ENCODE results near the gene VILL. TPM values are rescaled to one million over a fixed set of nuclear protein-coding genes. Genes with fewer than 3 reads are reported as not detected.

The VILL gene
- total RNA-seq, 3 donors from 2014 or later: 11.0 to 17.4 (median 15.4) TPM

GRCh38 chr3:37963016-37963415, 27.6 kb upstream of the VILL start:
- no peak for DNase-seq (ENCODE audit: low spot score in 2 of 2)
- peak overlapping the region; percentile 43 to 54 for H3K27ac ChIP-seq
- intact Hi-C loops (cut with DNase I; ENCODE audit: low total_unique reads): loop anchor here (10.0 kb wide), 1 partner anchor 108 kb away; no protein-coding TSS in a partner anchor
- no peaks in the 10 kb centered on the region for H3K27me3 ChIP-seq
- no peaks in the 10 kb centered on the region for H3K4me1 ChIP-seq
- no peak for TF ChIP-seq POLR2AphosphoS5 (IDR thresholded peaks at IDR 0.05)
- TF ChIP-seq POLR2A (IDR thresholded peaks at IDR 0.05): no peak
- TF ChIP-seq CTCF (IDR thresholded peaks at IDR 0.05): no peak
- no peaks in the 10 kb centered on the region for H3K9me3 ChIP-seq
- no peak overlapping the region for H3K4me3 ChIP-seq
- no peaks in the 10 kb centered on the region for H3K36me3 ChIP-seq

- no peaks in the 10 kb centered on the region for H3K27me3 ChIP-seq
- intact Hi-C loops (cut with DNase I; ENCODE audit: low total_unique reads): loop anchor here (10.0 kb wide), 1 partner anchor 109 kb away; no protein-coding TSS in a partner anchor
- H3K4me1 ChIP-seq: no peaks in the 10 kb centered on the region
- TF ChIP-seq POLR2AphosphoS5 (IDR thresholded peaks at IDR 0.05) (no peak), POLR2A (IDR thresholded peaks at IDR 0.05) (no peak), CTCF (IDR thresholded peaks at IDR 0.05) (no peak)
- H3K36me3 ChIP-seq: no peaks in the 10 kb centered on the region
- DNase-seq (ENCODE audit: low spot score in 2 of 2): no peak
- H3K9me3 ChIP-seq: no peaks in the 10 kb centered on the region
- H3K27ac ChIP-seq: peak overlapping the region; percentile 43 to 54
- no peak overlapping the region for H3K4me3 ChIP-seq
Observed at GRCh38 chr3:37963635-37964034, 27.0 kb upstream of the VILL start.

DNA sequence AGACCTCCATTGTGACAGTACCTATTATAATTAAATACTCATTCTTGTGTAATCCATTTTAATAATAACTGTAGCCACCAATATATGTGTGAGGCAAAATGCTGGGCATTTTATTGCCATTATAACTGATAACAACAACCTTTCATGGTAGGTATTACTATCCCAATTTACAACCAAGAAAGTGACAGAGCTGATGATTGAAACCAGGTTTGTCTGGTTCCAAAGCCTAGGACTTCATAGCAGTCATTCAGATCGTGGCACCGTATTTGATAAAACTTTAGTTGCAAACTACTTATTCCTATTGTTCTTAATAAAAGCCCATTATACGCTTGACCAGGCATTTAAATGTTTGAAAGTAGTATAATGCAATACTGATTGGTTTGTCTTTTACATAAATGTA, 26.4 kb upstream of the VILL start:
- TF ChIP-seq CTCF (IDR thresholded peaks at IDR 0.05): no peak
- TF ChIP-seq POLR2A (IDR thresholded peaks at IDR 0.05): no peak
- TF ChIP-seq POLR2AphosphoS5 (IDR thresholded peaks at IDR 0.05): no peak
- Histone ChIP-seq H3K9me3 (no peaks in the 10 kb centered on the region), H3K27ac (no peak overlapping the region), H3K4me1 (no peaks in the 10 kb centered on the region), H3K4me3 (no peak overlapping the region), H3K27me3 (no peaks in the 10 kb centered on the region), H3K36me3 (no peaks in the 10 kb centered on the region)
- intact Hi-C loops (cut with DNase I; ENCODE audit: low total_unique reads): loop anchor here (10.0 kb wide), 1 partner anchor 109 kb away; no protein-coding TSS in a partner anchor
- DNase-seq (ENCODE audit: low spot score in 2 of 2): no peak

- no peaks in the 10 kb centered on the region for H3K36me3 ChIP-seq
- TF ChIP-seq POLR2AphosphoS5 (IDR thresholded peaks at IDR 0.05) (no peak), POLR2A (IDR thresholded peaks at IDR 0.05) (no peak), CTCF (IDR thresholded peaks at IDR 0.05) (no peak)
- no peak overlapping the region for H3K4me3 ChIP-seq
- no peak overlapping the region for H3K27ac ChIP-seq
- H3K9me3 ChIP-seq: no peaks in the 10 kb centered on the region
- intact Hi-C loops (cut with DNase I; ENCODE audit: low total_unique reads): loop anchor here (10.0 kb wide), 1 partner anchor 110 kb away; no protein-coding TSS in a partner anchor
- no peaks in the 10 kb centered on the region for H3K4me1 ChIP-seq
- H3K27me3 ChIP-seq: no peaks in the 10 kb centered on the region
- no peak for DNase-seq (ENCODE audit: low spot score in 2 of 2)
Observed at GRCh38 chr3:37964716-37965115, 25.9 kb upstream of the VILL start.

GRCh38 chr3:37967260-37967881, 23.2 kb upstream of the VILL start:
- H3K27ac ChIP-seq: no peak overlapping the region
- no peaks in the 10 kb centered on the region for H3K36me3 ChIP-seq
- H3K27me3 ChIP-seq: no peaks in the 10 kb centered on the region
- H3K4me3 ChIP-seq: no peak overlapping the region
- TF ChIP-seq POLR2AphosphoS5 (IDR thresholded peaks at IDR 0.05): peak in 1 of 3 donors; percentile 15
- no peak for TF ChIP-seq POLR2A (IDR thresholded peaks at IDR 0.05)
- peak in 2 of 3 donors; percentile 74 to 75 for TF ChIP-seq CTCF (IDR thresholded peaks at IDR 0.05)
- DNase-seq (ENCODE audit: low spot score in 2 of 2): no peak
- H3K9me3 ChIP-seq: no peaks in the 10 kb centered on the region
- no peaks in the 10 kb centered on the region for H3K4me1 ChIP-seq
- intact Hi-C loops (cut with DNase I; ENCODE audit: low total_unique reads): loop anchor here (10.0 kb wide), 1 partner anchor 113 kb away; no protein-coding TSS in a partner anchor
